Fibroblast of lung (primary cell): ENCODE results near the gene IL1B.

Source experiments
- EZH2 ChIP-seq: IDR thresholded peaks from 2 replicates; pipeline ENCODE4 v1.5.1; 2012; ENCODE audit warnings: low read length, control low read depth, mild to moderate bottlenecking; ENCODE audit errors: missing control alignments
- TF ChIP-seq, protein P1 (sequence below), 2 donors: IDR thresholded peaks in 1 of 2; conservative IDR thresholded peaks in 1 of 2; 1 replicate in 1 of 2; 2 replicates in 1 of 2; pipeline ENCODE4 v1.5.1; 2011 to 2012; ENCODE audit warnings: low read length in 2 of 2, control low read depth in 1 of 2, inconsistent platforms in 1 of 2, low read depth in 1 of 2, mild to moderate bottlenecking in 1 of 2

DNA sequence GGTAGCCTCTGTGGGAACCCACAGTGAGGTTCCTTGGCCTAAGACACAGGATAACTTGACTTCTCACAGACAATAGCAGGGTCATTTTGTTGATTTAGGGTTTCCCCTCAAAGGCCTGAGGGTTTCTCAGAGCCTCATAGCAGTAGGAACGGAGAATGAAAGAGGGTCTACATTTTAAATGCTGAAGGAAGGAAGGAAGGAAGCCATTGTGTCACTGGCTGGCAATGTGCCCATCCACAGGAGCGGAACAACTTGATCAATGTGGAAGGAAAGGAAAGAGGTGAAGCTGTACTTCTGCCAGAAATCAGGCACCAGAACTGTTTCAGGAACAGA, 5.1 kb downstream of the IL1B start:
- TF ChIP-seq, protein P1, sequence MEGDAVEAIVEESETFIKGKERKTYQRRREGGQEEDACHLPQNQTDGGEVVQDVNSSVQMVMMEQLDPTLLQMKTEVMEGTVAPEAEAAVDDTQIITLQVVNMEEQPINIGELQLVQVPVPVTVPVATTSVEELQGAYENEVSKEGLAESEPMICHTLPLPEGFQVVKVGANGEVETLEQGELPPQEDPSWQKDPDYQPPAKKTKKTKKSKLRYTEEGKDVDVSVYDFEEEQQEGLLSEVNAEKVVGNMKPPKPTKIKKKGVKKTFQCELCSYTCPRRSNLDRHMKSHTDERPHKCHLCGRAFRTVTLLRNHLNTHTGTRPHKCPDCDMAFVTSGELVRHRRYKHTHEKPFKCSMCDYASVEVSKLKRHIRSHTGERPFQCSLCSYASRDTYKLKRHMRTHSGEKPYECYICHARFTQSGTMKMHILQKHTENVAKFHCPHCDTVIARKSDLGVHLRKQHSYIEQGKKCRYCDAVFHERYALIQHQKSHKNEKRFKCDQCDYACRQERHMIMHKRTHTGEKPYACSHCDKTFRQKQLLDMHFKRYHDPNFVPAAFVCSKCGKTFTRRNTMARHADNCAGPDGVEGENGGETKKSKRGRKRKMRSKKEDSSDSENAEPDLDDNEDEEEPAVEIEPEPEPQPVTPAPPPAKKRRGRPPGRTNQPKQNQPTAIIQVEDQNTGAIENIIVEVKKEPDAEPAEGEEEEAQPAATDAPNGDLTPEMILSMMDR (conservative IDR thresholded peaks at IDR 0.05 in 1 of 2, IDR thresholded peaks at IDR 0.05 in 1 of 2; ENCODE audit: low read depth in 1 of 2, low read length in 2 of 2) = no peak
- no peak for TF ChIP-seq EZH2
